Naive thymus-derived CD8-positive, alpha-beta T cell (primary cell): ENCODE results near the gene APH1B. TPM values are rescaled to one million over a fixed set of nuclear protein-coding genes. Genes with fewer than 3 reads are reported as not detected.

Experiments
- ATAC-seq, 2 donors: fragments of 150-1000 bp; cut with Tn5 transposase in 1 of 2; sonication (Bioruptor Pico), chemical (Tn5 transposase) in 1 of 2; 1 replicate in 1 of 2; 2 replicates in 1 of 2; pipeline ENCODE4 v1.10.0; 2021; ENCODE audit warnings: mild to moderate bottlenecking in 2 of 2, moderate library complexity in 2 of 2
- POLR2A ChIA-PET: fragments of 350-600 bp; sonication (Branson Sonifier 250); formaldehyde crosslinking; loops from one replicate; lab custom pipeline; 2021; ENCODE audit warnings: antibody characterized with exemption; lab: Charles Lee
- DNase-seq, 10 donors: peaks; one replicate each; pipeline versions ENCODE4 v3.0.0 to v3.0.0-alpha.2; 2020 to 2022
- H3K27ac Mint-ChIP-seq, 10 donors: one replicate each; pipeline ENCODE4 v1.8.0; 2020 to 2022; ENCODE audit warnings: mild to moderate bottlenecking in 10 of 10, mixed read lengths in 10 of 10, moderate library complexity in 4 of 10, inconsistent platforms in 1 of 10
- H3K27me3 Mint-ChIP-seq, 5 donors: one replicate each; pipeline ENCODE4 v1.8.0; 2021 to 2022; ENCODE audit warnings: mixed read lengths in 5 of 5
- H3K36me3 Mint-ChIP-seq, 3 donors: one replicate each; pipeline ENCODE4 v1.8.0; 2020 to 2022; ENCODE audit warnings: mixed read lengths in 3 of 3, mild to moderate bottlenecking in 2 of 3, inconsistent platforms in 1 of 3
- H3K4me1 Mint-ChIP-seq, 4 donors: one replicate each; pipeline ENCODE4 v1.8.0; 2021 to 2022; ENCODE audit warnings: mixed read lengths in 4 of 4
- H3K4me3 Mint-ChIP-seq, 10 donors: one replicate each; pipeline ENCODE4 v1.8.0; 2020 to 2022; ENCODE audit warnings: mild to moderate bottlenecking in 10 of 10, mixed read lengths in 10 of 10, moderate library complexity in 6 of 10, inconsistent platforms in 1 of 10
- H3K9me3 Mint-ChIP-seq, 9 donors: one replicate each; pipeline ENCODE4 v1.8.0; 2020 to 2022; ENCODE audit warnings: mixed read lengths in 9 of 9, mild to moderate bottlenecking in 3 of 9, inconsistent platforms in 1 of 9, moderate library complexity in 1 of 9
- polyA plus RNA-seq, 3 donors: library from polyadenylated mRNA; unstranded; fragments of 300-500 nt; fragmentation: Illumina TruSeq; gene quantifications; one replicate each; pipeline ENCODE4 v1.2.3, GENCODE V29; 2021
- total RNA-seq, 8 experiments: library from RNA in 2 of 8; stranded (reverse) in 2 of 8; gene quantifications; one replicate each; pipeline ENCODE4 v1.2.3 and lab custom pipeline; 2021 to 2026

The APH1B gene
- total and polyA plus RNA-seq, 5 experiments from 2014 or later, result 8.3 to 28.5 (median 14.3) TPM

GRCh38 chr15:63322541-63322940 lies 45.1 kb downstream of the APH1B start:
- POLR2A ChIA-PET, result no interaction called here

GRCh38 chr15:63323798-63324563 lies 46.6 kb downstream of the APH1B start:
- Mint-ChIP-seq H3K4me3 (no peak overlapping the region), H3K9me3 (no peaks in the 10 kb centered on the region), H3K36me3 (no peaks in the 10 kb centered on the region), H3K4me1 (no peaks in the 10 kb centered on the region), H3K27ac (peak overlapping the region in 1 of 10 donors; percentile 80), H3K27me3 (peaks cover 0 to 9% (median 0%) of the 10 kb centered on the region in 5 donors)
- no peak for DNase-seq
- POLR2A ChIA-PET, result no interaction called here
- no peak for ATAC-seq

More at GRCh38 chr15:63322541-63322940, 45.1 kb downstream of the APH1B start:
- H3K36me3 Mint-ChIP-seq, result no peaks in the 10 kb centered on the region
- ATAC-seq (no peak), DNase-seq (no peak)
- H3K9me3 Mint-ChIP-seq, result no peaks in the 10 kb centered on the region
- H3K27ac Mint-ChIP-seq, result no peak overlapping the region
- H3K4me3 Mint-ChIP-seq, result no peak overlapping the region
- H3K4me1 Mint-ChIP-seq, result no peaks in the 10 kb centered on the region
- peaks cover 0 to 9% (median 0%) of the 10 kb centered on the region in 5 donors for H3K27me3 Mint-ChIP-seq

GRCh38 chr15:63324770-63325169 lies 47.4 kb downstream of the APH1B start:
- Mint-ChIP-seq H3K4me1 (no peaks in the 10 kb centered on the region), H3K4me3 (no peak overlapping the region), H3K9me3 (no peaks in the 10 kb centered on the region), H3K36me3 (no peaks in the 10 kb centered on the region), H3K27ac (no peak overlapping the region), H3K27me3 (peaks cover 0 to 9% (median 0%) of the 10 kb centered on the region in 5 donors)
- DNase-seq (no peak), ATAC-seq (no peak)
- POLR2A ChIA-PET, result no interaction called here

- Mint-ChIP-seq H3K4me3 (no peak overlapping the region), H3K36me3 (no peaks in the 10 kb centered on the region), H3K27ac (peak overlapping the region in 1 of 10 donors; percentile 19), H3K9me3 (no peaks in the 10 kb centered on the region), H3K4me1 (no peaks in the 10 kb centered on the region), H3K27me3 (peaks cover 0 to 9% (median 0%) of the 10 kb centered on the region in 5 donors)
- POLR2A ChIA-PET, result no interaction called here
- DNase-seq, result no peak
- no peak for ATAC-seq
Observed at GRCh38 chr15:63327648-63328421, 50.4 kb downstream of the APH1B start.

GRCh38 chr15:63329567-63330350 lies 52.4 kb downstream of the APH1B start:
- Mint-ChIP-seq H3K4me3 (no peak overlapping the region), H3K27me3 (peaks cover 0 to 9% (median 0%) of the 10 kb centered on the region in 5 donors)

GRCh38 chr15:63330926-63331325 lies 53.5 kb downstream of the APH1B start:
- H3K4me1 Mint-ChIP-seq, result no peaks in the 10 kb centered on the region
- ATAC-seq (no peak), DNase-seq (no peak)
- POLR2A ChIA-PET, result no interaction called here
- H3K4me3 Mint-ChIP-seq, result no peak overlapping the region
- H3K9me3 Mint-ChIP-seq, result no peaks in the 10 kb centered on the region
- no peak overlapping the region for H3K27ac Mint-ChIP-seq
- H3K27me3 Mint-ChIP-seq, result peaks cover 0 to 9% (median 0%) of the 10 kb centered on the region in 5 donors
- no peaks in the 10 kb centered on the region for H3K36me3 Mint-ChIP-seq

More at GRCh38 chr15:63329567-63330350, 52.4 kb downstream of the APH1B start:
- Mint-ChIP-seq H3K36me3 (no peaks in the 10 kb centered on the region), H3K4me1 (no peaks in the 10 kb centered on the region), H3K9me3 (no peaks in the 10 kb centered on the region), H3K27ac (no peak overlapping the region)
- DNase-seq (no peak), ATAC-seq (no peak)
- POLR2A ChIA-PET, result no interaction called here

- Mint-ChIP-seq H3K9me3 (no peaks in the 10 kb centered on the region), H3K27ac (no peak overlapping the region), H3K27me3 (peaks cover 0 to 7% (median 0%) of the 10 kb centered on the region in 5 donors), H3K4me1 (no peaks in the 10 kb centered on the region), H3K4me3 (no peak overlapping the region), H3K36me3 (no peaks in the 10 kb centered on the region)
- DNase-seq (no peak), ATAC-seq (no peak)
- POLR2A ChIA-PET, result no interaction called here
Observed at GRCh38 chr15:63331456-63331855, 54.1 kb downstream of the APH1B start.

GRCh38 chr15:63332367-63333124 lies 55.1 kb downstream of the APH1B start:
- H3K36me3 Mint-ChIP-seq, result no peaks in the 10 kb centered on the region
- H3K4me1 Mint-ChIP-seq, result no peaks in the 10 kb centered on the region
- H3K27ac Mint-ChIP-seq, result peak overlapping the region in 1 of 10 donors; percentile 22
- no peak overlapping the region for H3K4me3 Mint-ChIP-seq
- H3K9me3 Mint-ChIP-seq, result no peaks in the 10 kb centered on the region
- POLR2A ChIA-PET, result interaction anchor here (0.5 kb wide), 1 partner anchor 11 kb away, joined by 4 read pairs; no protein-coding TSS in a partner anchor
- ATAC-seq (no peak), DNase-seq (no peak)
- H3K27me3 Mint-ChIP-seq, result peaks cover 0 to 7% (median 0%) of the 10 kb centered on the region in 5 donors

GRCh38 chr15:63334821-63335220 lies 57.4 kb downstream of the APH1B start:
- POLR2A ChIA-PET, result no interaction called here
- peaks cover 0 to 3% (median 0%) of the 10 kb centered on the region in 5 donors for H3K27me3 Mint-ChIP-seq

GRCh38 chr15:63335543-63336240 lies 58.3 kb downstream of the APH1B start:
- H3K36me3 Mint-ChIP-seq, result peaks cover 0 to 2% (median 0%) of the 10 kb centered on the region in 3 donors
- POLR2A ChIA-PET, result interaction anchor here (0.7 kb wide), 1 partner anchor 97 kb away, joined by 7 read pairs; no protein-coding TSS in a partner anchor
- DNase-seq, result no peak
- ATAC-seq, result no peak
- H3K27ac Mint-ChIP-seq, result no peak overlapping the region
- no peaks in the 10 kb centered on the region for H3K4me1 Mint-ChIP-seq
- H3K4me3 Mint-ChIP-seq, result no peak overlapping the region
- H3K9me3 Mint-ChIP-seq, result no peaks in the 10 kb centered on the region
- H3K27me3 Mint-ChIP-seq, result peaks cover 0 to 8% (median 0%) of the 10 kb centered on the region in 5 donors

More at GRCh38 chr15:63334821-63335220, 57.4 kb downstream of the APH1B start:
- Mint-ChIP-seq H3K4me3 (no peak overlapping the region), H3K9me3 (no peaks in the 10 kb centered on the region), H3K27ac (no peak overlapping the region), H3K36me3 (peaks cover 0 to 2% (median 0%) of the 10 kb centered on the region in 3 donors), H3K4me1 (no peaks in the 10 kb centered on the region)
- ATAC-seq (no peak), DNase-seq (no peak)

- peaks cover 0 to 2% (median 0%) of the 10 kb centered on the region in 3 donors for H3K36me3 Mint-ChIP-seq
- peak overlapping the region in 1 of 10 donors; percentile 25 for H3K27ac Mint-ChIP-seq
- no peak for DNase-seq
- ATAC-seq, result no peak
- peaks cover 0 to 11% (median 0%) of the 10 kb centered on the region in 5 donors for H3K27me3 Mint-ChIP-seq
- no peak overlapping the region for H3K4me3 Mint-ChIP-seq
- POLR2A ChIA-PET, result no interaction called here
- H3K9me3 Mint-ChIP-seq, result no peaks in the 10 kb centered on the region
- peaks cover 0 to under 1% (median 0%) of the 10 kb centered on the region in 4 donors for H3K4me1 Mint-ChIP-seq
Observed at GRCh38 chr15:63337046-63337445, 59.6 kb downstream of the APH1B start.
